NCI-H748 (cell line): ENCODE results near the gene UBR3.

Experiments used
- DNase-seq: peaks from one replicate; lab custom pipeline; 2025; ENCODE audit not compliant: unreplicated experiment; lab: John Stamatoyannopoulos, UW

UBR3 gene

DNA sequence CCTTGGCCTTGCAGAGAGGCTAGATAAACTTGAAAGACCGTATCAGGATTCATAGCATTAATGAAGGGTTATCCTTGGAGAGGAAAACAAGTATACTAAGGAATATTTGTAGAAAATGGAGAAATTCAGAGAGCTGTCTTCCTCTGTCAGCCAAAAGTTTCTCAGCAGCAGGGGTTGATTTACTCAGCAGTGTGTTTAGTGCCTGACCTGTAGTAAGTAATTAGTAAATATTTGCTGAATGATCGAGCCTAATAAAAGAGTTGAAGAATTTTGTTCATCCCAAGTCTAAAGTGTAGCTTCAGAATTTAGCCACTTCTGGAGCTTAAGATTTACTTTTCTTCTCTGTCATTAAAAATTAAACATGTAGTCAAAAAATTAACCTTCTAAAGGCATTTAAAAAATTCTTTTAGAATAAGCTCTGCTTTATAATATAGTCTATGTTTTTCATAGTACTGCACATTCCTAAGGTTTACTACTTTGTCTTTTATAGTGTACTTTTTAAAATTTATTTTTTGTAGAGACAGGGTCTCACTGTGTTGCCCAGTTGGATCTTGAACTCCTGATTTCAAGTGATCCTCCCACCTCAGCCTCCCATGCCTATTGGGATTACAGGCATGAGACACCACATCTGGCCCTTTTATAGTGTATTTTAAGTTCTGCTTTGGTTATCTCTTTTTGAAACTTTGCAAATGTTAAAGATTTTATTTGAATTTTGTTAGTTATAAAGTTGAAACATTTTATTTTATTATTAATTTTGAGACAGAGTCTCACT is 212.3 kb downstream of the UBR3 start:
- no peak for DNase-seq

DNA sequence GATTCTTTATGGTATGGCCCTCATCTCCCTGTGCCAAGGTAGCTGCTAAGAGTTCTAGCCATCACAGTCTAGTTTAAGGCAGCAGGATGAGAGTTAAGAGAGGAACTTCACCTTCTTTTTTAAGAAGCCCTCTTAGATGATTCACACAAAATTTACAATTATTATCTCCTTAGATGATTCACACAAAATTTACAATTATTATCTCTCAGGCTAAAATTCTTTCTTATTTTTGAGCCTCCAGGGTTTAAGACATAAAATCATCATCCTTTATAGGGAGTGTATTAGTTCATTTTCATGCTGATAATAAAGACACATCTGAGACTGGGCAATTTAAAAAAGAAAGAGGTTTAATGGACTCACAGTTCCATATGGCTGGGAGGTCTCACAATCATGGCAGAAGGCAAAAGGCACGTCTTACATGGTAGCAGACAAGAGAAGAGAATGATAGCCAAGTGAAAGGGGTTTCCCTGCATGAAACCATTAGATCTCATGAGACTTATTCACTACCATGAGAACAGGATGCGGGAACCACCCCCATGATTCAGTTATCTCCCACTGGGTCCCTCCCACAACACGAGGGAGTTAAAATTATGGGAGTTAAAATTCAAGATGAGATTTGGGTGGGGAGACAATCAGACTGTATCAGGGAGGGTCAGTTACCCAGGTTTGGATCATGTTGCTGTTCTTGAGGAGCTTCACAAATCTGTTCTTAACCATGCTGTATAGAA is 217.7 kb downstream of the UBR3 start:
- no peak for DNase-seq

DNA sequence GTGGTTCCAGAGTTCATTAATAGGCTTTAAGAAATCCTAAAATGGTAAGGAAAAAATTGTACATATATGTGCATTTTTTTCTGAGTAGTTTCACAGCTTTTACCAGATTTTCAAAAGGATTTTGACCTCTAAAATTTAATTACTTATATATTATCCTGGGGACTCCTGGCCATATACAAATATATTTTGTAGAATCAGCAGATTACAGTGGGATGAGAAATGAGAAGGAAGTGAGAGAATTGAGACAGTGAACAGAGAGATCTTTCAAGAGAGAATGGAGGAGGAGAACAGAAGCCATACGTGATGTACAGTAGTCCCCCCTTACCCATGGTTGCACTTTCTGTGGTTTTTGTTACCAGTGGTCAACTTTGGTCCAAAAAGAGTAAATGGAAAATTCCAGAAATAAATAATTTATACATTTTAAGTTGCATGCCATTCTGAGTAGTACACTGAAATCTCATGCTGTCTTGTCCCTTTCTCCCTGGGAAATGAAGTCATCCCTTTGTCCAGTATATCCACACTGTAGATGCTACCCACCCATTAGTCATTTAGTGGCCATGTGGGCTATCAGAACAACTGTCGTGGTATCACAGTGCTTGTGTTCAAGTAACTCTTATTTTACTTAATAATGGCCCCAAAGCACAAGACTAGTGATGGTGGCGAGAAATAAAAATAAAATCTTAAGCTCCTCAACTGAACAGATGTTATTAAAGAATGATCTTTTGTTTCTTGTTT is 220.2 kb downstream of the UBR3 start:
- DNase-seq, result no peak

DNA sequence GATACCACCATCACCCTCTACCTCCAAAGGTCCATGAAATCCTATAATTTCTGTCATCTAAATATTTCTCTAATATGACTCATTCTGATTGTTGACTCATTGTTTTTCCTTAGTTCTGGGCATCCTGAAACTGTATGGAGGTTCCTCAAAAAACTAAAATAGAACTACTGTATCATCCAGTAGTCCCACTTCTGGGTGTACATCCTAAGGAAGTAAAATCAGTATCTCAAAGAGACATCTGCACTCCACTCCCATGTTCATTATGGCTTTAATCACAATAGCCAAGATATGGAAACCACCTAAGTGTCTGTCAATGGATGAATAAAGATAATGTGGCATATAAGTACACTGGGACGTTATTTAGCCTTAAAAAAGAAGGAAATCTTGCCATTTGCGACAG is 224.9 kb downstream of the UBR3 start:
- no peak for DNase-seq

DNA sequence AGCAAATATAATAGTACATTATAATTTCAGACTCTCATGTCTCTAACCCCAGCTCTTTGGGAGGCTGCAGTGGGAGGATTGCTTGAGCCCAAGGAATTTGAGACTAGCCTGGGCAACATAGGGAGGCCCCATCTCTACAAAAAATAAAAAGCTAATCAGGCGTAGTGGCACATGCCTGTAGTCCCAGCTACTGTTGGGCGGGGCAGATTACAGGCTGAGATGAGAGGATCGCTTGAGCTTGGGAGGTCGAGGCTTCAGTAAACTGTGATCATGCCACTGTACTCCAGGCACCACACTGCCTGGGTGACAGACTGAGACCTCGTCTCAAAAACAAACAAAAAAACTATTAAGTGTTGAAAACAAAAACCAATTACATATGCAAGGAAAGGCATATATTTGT is 227.7 kb downstream of the UBR3 start:
- no peak for DNase-seq

DNA sequence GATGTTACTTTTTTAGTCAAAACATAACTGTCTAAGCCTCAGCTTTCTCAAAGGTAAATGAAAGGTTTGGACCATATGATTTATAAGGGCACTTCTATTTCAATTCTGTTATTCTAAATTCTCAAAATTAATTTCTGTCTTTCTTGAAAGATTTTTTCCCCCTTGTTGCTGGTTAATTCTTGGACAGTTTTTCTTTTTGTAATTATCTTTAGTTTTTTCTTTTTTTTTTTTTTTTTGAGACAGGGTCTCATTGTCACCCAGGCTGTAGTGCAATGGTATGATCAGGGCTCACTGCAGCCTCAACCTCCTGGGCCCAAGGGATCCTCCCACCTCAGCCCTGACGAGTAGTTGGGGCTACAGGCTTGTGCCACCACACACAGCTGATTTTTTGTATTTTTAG is 229.6 kb downstream of the UBR3 start:
- no peak for DNase-seq

DNA sequence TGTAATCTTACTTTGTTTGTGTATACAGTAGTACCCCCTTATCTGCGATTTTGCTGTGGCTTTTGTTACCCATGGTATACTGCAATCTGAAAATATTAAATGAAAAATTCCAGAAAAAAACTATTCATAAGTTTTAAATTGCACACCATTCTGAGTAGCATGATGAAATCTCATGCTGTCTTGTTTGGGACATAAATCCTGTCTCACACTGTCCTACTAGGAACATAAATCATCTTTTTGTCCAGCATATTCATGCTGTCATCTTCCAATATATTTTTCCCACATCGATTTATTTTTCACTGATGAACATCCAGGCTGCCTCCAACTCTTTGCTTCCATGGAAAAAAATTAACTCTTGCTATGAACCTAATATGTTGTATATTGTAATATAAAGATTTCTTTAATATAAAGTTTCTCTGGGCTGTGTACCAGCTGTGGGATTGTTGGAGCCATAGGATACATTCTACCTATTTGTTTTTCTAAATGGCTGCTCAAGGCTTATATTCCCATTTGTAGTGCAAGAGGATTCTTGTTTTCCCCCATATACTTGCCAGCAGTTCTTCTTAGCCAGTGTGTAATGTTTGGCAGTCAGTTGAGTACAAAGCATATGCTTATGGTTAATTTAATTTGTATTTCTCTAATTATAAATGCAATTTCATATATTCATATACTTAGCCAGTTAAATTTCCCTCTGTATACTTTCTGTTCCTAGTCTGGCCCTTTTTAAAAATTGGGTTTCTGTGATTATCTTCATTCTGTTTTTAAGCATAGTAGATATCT is 236.4 kb downstream of the UBR3 start:
- no peak for DNase-seq

DNA sequence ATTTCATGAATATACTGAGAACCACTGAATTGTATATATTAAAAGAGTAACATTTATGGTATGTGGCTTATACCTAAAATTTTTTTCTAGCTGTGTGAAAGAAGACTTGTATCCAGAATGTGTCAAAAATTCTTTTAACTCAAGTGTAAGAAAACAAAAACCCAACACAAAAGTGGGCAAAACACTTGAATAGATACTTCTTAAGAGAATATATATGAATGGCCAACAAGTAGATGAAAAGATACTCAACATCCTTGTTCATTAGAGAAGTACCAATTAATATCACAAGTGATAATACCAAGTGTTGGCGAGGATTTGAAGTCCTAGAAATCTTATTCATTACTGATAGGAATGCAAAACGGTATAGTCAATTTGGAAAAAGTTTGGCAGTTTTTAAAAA is 243.5 kb downstream of the UBR3 start:
- no peak for DNase-seq

DNA sequence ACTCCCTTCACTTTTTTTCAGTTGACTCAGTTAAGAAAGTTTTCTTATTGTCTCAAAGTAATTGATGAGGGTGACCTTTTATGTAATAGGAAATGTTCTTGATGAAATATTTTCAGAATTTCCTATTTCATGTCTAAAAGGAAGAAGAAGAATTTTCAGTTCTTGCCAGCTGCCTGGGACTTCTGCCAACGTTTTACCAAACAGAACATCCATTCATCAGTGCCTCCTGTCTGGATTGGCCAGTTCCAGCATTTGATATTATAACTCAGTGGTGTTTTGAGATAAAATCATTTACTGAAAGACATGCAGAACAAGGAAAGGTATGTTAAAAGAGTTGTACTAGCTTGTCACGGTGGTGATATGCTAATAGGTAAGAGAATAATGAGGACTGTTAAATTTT is 246.0 kb downstream of the UBR3 start:
- no peak for DNase-seq

DNA sequence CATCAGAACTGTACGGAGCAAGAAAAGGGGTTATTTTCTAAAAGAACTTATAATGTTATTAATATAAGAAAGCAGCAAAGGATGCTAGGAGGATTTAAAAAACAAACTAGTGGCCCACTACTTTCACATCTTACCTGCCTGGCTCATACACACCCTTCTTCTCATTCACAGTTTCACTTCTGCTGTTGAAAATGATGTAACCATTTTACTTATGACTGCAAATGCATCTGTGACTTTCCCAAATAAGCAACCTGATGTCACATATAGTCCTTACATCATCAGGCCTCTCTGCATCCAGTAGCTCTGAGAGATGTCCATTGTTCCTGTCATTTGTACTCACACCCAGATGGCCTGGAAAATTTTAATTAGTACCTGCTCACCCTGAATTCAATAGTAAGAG is 248.9 kb downstream of the UBR3 start:
- DNase-seq, result no peak

DNA sequence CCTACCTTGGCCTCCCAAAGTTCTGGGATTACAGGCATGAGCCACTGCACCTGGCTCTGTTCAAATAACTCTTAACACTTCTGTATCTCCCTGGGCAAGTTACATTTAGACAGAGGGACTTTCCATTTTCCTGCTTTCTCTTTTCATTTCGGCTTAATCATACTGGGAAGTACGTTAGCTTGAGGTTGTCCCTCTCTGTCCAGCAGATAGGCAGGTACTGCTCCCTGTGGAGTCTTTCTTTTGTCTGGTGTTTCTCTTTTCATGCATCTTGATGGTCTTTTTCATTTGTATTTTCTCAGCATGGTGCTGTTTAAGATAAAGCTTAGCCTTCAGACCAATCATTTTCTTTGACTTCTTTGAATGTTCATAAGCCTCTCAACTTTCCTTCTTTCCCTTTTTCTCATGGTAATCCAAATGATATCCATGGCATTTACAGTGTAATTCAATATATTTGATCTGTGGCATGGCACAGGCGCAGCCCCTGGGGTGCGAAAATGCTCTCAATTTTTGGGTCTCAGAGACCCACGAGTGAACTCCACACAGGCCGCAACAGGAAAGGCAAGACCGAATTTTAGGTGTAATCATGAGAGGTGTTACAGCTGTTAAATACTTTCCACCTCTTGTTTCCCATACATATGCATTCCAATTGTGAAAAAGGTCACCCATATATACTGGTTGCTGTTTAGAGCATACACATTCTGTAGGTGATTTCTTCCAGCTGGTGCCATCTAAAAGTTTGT is 250.7 kb downstream of the UBR3 start:
- no peak for DNase-seq

DNA sequence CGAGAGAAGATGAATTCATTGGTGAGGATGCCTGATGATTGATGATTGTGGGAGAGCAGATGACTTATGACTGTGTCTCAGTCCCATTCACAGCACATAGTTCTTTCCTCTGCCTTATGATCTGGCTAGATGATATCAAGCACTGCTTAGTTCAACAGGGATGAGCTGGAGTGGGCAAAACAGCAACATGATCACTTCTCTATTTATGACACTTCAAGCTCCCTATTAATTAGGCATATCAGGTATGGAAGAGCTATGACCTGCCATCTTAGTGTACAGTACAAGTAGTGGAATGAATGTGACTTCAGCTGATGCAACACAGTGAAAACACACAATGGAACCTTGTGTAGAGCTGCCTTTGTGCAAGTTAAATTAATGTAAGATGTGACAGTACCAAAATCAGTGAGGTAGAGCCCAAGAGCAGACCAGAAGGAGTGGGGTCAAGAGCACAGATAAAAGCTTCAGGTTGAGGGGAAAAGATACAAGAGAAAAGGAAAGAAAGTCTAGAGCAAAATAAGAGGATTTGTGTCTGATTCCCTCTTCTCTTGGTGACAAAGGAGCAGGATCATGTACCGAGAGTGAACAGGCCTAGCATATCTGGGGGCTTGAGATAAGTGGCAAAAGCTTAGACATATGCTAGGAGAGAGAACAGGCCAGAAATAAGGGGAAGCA is 257.7 kb downstream of the UBR3 start:
- DNase-seq, result no peak

DNA sequence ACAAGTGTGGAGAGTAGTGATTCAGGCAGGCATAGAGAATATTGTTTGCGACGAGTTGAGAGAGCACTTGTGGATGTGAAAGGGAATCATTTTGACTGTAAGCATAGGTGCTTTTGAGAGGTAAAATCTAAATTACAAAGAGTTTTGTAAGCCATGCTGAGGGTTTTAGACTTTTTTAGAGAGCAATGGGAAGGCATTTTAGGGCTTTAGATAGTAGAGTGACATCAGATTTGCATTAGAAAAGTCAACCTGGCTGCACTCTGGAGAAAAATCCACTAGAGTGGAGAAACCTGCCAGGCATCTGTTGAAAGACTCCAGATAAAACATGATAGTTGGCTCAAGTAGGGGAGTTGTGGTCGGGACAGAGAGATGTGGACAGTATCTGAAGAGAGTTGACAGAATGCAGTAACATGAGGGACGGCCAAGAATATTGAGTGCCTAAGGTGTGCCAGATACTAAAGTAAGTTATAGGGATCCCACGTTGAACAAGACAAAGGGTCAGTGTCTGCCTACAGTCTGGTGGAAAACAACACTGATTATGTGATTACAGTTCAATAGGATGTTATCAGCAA is 258.9 kb downstream of the UBR3 start:
- DNase-seq, result no peak

DNA sequence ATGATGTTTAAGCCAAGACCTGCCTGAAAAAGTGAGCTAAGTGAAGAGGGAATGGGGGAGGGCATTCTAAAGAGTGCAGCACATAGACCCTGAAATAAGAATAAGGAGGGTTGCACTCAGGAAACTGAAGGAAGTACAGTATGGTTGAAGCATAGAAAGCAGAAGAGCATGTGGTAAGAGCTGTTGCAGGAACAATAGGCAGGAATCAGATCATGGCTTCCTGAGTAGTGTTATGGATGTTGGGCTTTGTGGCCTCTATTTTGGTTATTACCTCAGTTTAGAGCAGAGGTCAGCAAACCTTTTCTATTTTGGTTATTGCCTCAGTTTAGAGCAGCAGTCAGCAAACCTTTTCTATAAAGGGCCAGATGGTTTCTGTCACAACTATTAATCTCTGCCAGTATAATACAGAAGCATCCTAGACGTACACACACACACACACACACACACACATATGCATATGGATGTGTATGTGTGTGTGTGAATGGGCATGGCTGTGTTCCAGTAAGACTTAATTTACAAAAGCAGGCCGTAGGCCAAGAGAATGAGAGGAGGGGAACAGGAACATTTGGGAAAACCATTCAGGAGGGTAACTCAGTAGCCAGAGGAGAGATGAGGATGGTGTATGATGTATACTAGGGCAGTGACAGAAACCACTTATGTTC is 259.6 kb downstream of the UBR3 start:
- no peak for DNase-seq

DNA sequence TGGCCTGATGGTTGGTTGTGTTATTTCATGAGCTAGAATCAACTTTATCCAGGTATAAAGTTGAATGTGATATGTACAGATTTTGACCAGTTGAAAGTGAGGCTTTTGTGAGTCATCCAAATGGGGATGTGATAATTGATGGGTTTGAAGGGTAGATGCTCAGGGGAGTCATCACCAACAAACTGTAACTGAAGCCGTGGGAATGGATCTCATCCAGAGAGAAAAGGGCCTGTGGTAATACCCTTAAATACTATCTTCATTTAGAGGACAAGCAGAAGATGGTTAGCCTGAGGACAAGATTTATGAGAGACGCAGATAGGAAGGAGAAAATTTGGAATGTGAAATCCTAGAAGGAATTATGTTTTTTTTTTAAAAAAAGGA is 260.1 kb downstream of the UBR3 start:
- DNase-seq, result no peak

DNA sequence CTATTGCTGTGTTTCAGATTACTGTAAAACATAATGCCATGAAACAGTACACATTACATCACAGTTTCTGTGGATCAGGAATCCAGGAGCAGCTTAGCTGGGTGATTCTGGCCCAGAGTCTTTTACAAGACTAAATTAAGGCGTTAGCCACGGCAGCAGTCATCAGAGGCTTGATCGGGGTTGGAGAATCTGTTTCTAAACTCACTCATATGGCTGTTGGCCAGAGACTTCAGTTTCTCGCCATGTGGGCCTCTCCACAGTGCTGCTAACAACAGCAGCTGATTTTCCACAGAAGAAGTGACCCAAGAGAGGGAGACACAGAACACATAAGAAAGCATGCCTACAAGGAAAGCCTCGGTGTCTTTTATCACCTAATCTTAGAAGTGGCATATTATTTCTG is 261.5 kb downstream of the UBR3 start:
- DNase-seq, result no peak

DNA sequence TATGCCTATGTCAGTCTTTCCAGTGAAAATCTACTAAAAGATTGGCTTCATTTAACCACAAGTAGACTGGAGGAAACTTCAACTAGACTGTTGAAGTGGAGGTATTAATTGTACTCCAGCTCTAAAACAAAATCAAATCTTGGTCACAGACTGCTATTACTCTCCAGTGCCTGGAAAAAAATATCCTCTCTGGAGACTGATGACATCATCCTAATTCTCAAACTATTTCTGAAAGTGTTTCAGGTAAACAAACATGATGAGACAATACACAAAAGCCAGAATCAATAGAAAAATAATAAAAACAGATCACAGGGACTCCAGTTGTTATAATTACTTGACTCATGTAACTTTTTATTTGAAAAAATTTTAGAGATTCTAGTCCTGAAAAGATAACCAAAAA is 263.0 kb downstream of the UBR3 start:
- DNase-seq, result no peak

DNA sequence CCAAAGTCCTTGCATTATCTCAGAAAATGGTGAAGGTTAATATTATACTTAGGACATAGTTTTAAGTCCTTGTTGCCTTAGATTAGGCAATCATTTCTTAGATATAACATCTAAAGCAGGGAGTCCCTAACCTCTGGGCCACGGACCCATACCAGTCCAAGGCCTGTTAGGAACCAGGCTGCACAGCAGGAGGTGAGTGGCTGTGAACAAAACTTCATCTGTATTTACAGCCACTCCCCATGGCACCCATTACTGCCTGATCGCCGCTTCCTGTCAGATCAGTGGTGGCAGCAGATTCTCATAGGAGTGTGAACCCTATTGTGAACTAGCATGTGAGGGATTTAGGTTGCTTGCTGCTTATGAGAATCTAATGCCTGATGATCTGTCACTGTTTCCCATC is 264.2 kb downstream of the UBR3 start:
- no peak for DNase-seq

DNA sequence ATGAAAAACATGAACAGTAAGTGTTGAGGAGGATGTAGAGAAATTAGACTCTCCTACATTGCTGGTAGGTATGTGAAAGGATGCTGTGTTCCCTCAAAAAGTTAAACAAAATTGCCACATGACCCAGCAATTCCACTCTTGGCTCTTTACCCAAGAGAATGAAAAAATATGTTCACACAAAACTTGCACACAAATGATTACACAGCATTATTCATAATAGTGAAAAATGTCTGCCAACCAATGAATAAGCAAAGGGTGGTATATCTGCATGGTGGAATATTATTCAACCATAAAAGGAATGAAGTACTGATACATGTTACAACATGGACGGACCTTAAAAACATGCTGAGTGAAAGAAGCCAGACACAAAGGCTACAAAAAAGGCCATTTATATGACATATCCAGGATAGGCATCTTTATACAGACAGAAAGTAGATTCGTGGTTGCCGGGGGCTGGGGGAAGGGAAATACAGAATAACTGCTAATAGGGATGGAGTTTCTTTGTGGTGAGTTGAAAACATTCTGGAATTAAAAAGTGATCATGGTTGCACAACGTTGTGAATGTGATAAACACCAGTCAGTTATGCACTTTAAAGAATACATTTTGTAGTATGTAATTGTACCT is 265.3 kb downstream of the UBR3 start:
- DNase-seq, result no peak
